T-helper 1 cell (primary cell): ENCODE results near the gene GMFB.

Experiments used
- DNase-seq, 5 donors: peaks; one replicate each; pipeline ENCODE4 v3.0.0-alpha.2; 2012 to 2020

Gene GMFB

DNA sequence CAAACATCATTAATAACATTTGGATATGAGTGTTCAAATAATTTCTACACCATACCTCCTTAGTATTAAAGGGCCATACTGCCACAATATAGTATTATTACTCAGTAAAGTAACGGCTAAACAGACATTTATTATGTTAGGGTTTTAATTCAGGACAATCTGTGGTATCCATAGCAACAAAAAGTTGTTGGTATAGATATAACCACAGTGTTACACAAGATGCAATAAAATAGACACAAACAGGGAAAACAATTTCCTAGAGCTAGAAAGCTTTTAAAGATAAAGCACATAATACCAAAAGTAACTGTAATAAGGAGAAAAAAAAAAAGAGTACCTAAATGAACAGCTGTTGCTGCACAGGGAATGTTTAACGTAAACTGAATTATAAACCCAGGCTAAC, 63.7 kb downstream of the GMFB start:
- no peak for DNase-seq
